ENCODE measurements around the gene INSYN2B.

INSYN2B gene

DNA sequence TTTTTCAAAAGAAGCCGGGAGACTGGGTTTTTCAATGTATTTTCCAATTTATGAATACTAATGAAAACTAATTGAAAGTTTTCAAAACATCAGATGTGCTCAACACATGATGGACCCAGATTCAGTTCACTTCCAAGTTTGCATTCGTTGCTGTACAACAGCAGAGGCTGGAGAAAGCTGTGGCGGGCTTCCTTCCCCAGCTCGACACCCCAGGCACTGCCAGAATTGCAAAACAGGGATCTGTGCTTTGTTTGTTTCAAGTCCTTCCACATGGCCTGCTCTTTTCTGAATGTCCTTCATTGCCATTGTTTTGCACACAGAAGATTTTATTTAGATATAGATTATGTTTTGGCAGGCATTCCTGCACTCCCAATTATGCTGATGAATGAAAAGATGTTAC, 30.3 kb upstream of the INSYN2B start:
- Histone ChIP-seq H3K4me3 (ENCODE audit: insufficient read depth, low read length, poor library complexity, severe bottlenecking) (no peak overlapping the region), H3F3A (ENCODE audit: insufficient read depth) (no peaks in the 10 kb centered on the region), H3K79me2 (ENCODE audit: insufficient read depth, low read length) (no peaks in the 10 kb centered on the region), H3K4me2 (ENCODE audit: low read depth, low read length, poor library complexity, severe bottlenecking) (no peak overlapping the region), H3K27me3 (ENCODE audit: low read length) (no peaks in the 10 kb centered on the region), H3K9me2 (replicated peaks; ENCODE audit: insufficient read depth, low read length) (no peaks in the 10 kb centered on the region), H2AFZ (ENCODE audit: low read depth, low read length, severe bottlenecking) (no peak overlapping the region), H3K9ac (ENCODE audit: low read length) (no peak overlapping the region), H3K27ac (ENCODE audit: low read depth, low read length) (no peak overlapping the region), H4K20me1 (ENCODE audit: low read depth, low read length) (no peaks in the 10 kb centered on the region), H3K36me3 (ENCODE audit: low read length) (no peaks in the 10 kb centered on the region), H3K9me3 (ENCODE audit: insufficient read depth, low read length) (no peaks in the 10 kb centered on the region)
- TF ChIP-seq CTCF (IDR thresholded peaks at IDR 0.05; ENCODE audit: insufficient read depth, low read length, poor library complexity, severe bottlenecking): no peak
- TF ChIP-seq EZH2phosphoT487 (conservative IDR thresholded peaks at IDR 0.05; ENCODE audit: low read length): no peak

- H3K27ac ChIP-seq (ENCODE audit: low read depth, low read length): no peak overlapping the region
- no peaks in the 10 kb centered on the region for H3K27me3 ChIP-seq (ENCODE audit: low read length)
- no peaks in the 10 kb centered on the region for H3K79me2 ChIP-seq (ENCODE audit: insufficient read depth, low read length)
- no peaks in the 10 kb centered on the region for H3F3A ChIP-seq (ENCODE audit: insufficient read depth)
- H3K9me3 ChIP-seq (ENCODE audit: insufficient read depth, low read length): no peaks in the 10 kb centered on the region
- H3K4me3 ChIP-seq (ENCODE audit: insufficient read depth, low read length, poor library complexity, severe bottlenecking): no peak overlapping the region
- H3K4me2 ChIP-seq (ENCODE audit: low read depth, low read length, poor library complexity, severe bottlenecking): no peak overlapping the region
- no peaks in the 10 kb centered on the region for H4K20me1 ChIP-seq (ENCODE audit: low read depth, low read length)
- no peaks in the 10 kb centered on the region for H3K9me2 ChIP-seq (replicated peaks; ENCODE audit: insufficient read depth, low read length)
- TF ChIP-seq CTCF (IDR thresholded peaks at IDR 0.05; ENCODE audit: insufficient read depth, low read length, poor library complexity, severe bottlenecking) (no peak), EZH2phosphoT487 (conservative IDR thresholded peaks at IDR 0.05; ENCODE audit: low read length) (no peak)
- no peak overlapping the region for H2AFZ ChIP-seq (ENCODE audit: low read depth, low read length, severe bottlenecking)
- no peak overlapping the region for H3K9ac ChIP-seq (ENCODE audit: low read length)
- no peaks in the 10 kb centered on the region for H3K36me3 ChIP-seq (ENCODE audit: low read length)
Observed at GRCh38 chr5:170008376-170008775, 28.1 kb upstream of the INSYN2B start.

DNA sequence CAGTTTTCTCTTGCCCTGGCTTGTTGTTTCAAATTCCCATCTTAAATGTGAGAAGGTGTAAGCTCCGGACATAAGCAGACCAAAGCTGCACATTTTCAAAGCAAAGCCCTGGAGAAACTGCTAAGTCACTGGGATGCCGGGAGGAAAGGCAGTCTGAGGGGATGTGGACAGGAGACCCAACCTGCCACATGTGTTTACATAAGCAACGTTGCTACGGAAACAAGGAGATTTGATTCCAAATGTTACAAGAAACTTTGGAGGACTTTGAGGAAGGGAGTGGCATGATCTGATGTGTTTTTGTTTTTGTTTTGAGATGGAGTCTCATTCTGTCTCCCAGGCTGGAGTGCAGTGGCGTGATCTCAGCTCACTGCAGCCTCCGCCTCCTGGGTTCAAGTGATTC, 25.7 kb upstream of the INSYN2B start:
- Histone ChIP-seq H3K9me3 (ENCODE audit: insufficient read depth, low read length) (no peaks in the 10 kb centered on the region), H2AFZ (ENCODE audit: low read depth, low read length, severe bottlenecking) (no peak overlapping the region)

More for the DNA sequence above, 25.7 kb upstream of the INSYN2B start:
- Histone ChIP-seq H3K9ac (ENCODE audit: low read length) (no peak overlapping the region), H3K4me3 (ENCODE audit: insufficient read depth, low read length, poor library complexity, severe bottlenecking) (no peak overlapping the region), H3K36me3 (ENCODE audit: low read length) (peaks cover 3% of the 10 kb centered on the region; the same call in 1 of the 2 replicates), H3K27ac (ENCODE audit: low read depth, low read length) (no peak overlapping the region), H3K4me2 (ENCODE audit: low read depth, low read length, poor library complexity, severe bottlenecking) (no peak overlapping the region), H3K27me3 (ENCODE audit: low read length) (no peaks in the 10 kb centered on the region), H3K79me2 (ENCODE audit: insufficient read depth, low read length) (no peaks in the 10 kb centered on the region), H3F3A (ENCODE audit: insufficient read depth) (no peaks in the 10 kb centered on the region), H4K20me1 (ENCODE audit: low read depth, low read length) (no peaks in the 10 kb centered on the region), H3K9me2 (replicated peaks; ENCODE audit: insufficient read depth, low read length) (no peaks in the 10 kb centered on the region)
- TF ChIP-seq CTCF (IDR thresholded peaks at IDR 0.05; ENCODE audit: insufficient read depth, low read length, poor library complexity, severe bottlenecking): no peak
- TF ChIP-seq EZH2phosphoT487 (conservative IDR thresholded peaks at IDR 0.05; ENCODE audit: low read length): no peak
